Measurements from ENCODE around the gene TEAD2. TPM values are rescaled to one million over a fixed set of nuclear protein-coding genes. Genes with fewer than 3 reads are reported as not detected.
A peak's percentile ranks its signal among the peaks of the same experiment; 100 is the strongest.

The TEAD2 gene
- total RNA-seq, 3 donors from 2014 or later (not counting 1 experiment from before 2014, with no cell fraction given), result not detected

GRCh38 chr19:49324801-49325576 lies 37.2 kb downstream of the TEAD2 start, which contains the start of gene SLC6A16:
SLC6A16 (minus strand) TSS chr19:49325191; CDS start chr19:49311347, 13,844 bp downstream.
- Histone ChIP-seq H3K27me3 (ENCODE audit: control insufficient read depth, insufficient read depth, low read length) (no peaks in the 10 kb centered on the region), H3K27ac (ENCODE audit: low read length) (peak within 1 kb of the TSS; percentile 47), H3K4me1 (ENCODE audit: control insufficient read depth, insufficient read depth, low read length) (peaks cover 12% of the 10 kb centered on the region), H3K9me3 (ENCODE audit: control insufficient read depth, insufficient read depth, low read length) (no peaks in the 10 kb centered on the region), H3K36me3 (ENCODE audit: control insufficient read depth, insufficient read depth, low read length) (peaks cover 2% of the 10 kb centered on the region), H3K4me3 (ENCODE audit: low read length) (no peak within 1 kb of the TSS)
- no peaks in the 10 kb centered on the region for H3K9me3 Mint-ChIP-seq
- DNase-seq, result no peak
- no peak within 1 kb of the TSS for H3K4me3 Mint-ChIP-seq
- no peaks in the 10 kb centered on the region for H3K27me3 Mint-ChIP-seq (ENCODE audit: low read depth in 2 of 2)
- peaks cover 16 to 21% of the 10 kb centered on the region in 2 donors for H3K4me1 Mint-ChIP-seq
- intact Hi-C loops (cut with micrococcal nuclease), result no loop called here
- ATAC-seq, result no peak
- H3K36me3 Mint-ChIP-seq, result peaks cover 1% of the 10 kb centered on the region
- no peak within 1 kb of the TSS for H3K27ac Mint-ChIP-seq
- no peak for TF ChIP-seq CTCF (IDR thresholded peaks at IDR 0.05)
- 82% methylated on average over 35 of the region's 38 CpGs for WGBS (ENCODE audit: insufficient coverage)

- Mint-ChIP-seq H3K9me3 (no peaks in the 10 kb centered on the region), H3K4me3 (no peak overlapping the region), H3K27me3 (ENCODE audit: low read depth in 2 of 2) (no peaks in the 10 kb centered on the region), H3K36me3 (peaks cover 13% of the 10 kb centered on the region), H3K27ac (no peak overlapping the region), H3K4me1 (peaks cover 6% of the 10 kb centered on the region in 2 donors)
- no peaks in the 10 kb centered on the region for H3K4me1 ChIP-seq (ENCODE audit: control insufficient read depth, insufficient read depth, low read length)
- H3K9me3 ChIP-seq (ENCODE audit: control insufficient read depth, insufficient read depth, low read length), result peaks cover 7% of the 10 kb centered on the region
- H3K27me3 ChIP-seq (ENCODE audit: control insufficient read depth, insufficient read depth, low read length), result no peaks in the 10 kb centered on the region
- intact Hi-C loops (cut with micrococcal nuclease), result no loop called here
- no peak overlapping the region for H3K4me3 ChIP-seq (ENCODE audit: low read length)
- ATAC-seq (no peak), DNase-seq (no peak)
- TF ChIP-seq CTCF (IDR thresholded peaks at IDR 0.05), result no peak
- H3K27ac ChIP-seq (ENCODE audit: low read length), result no peak overlapping the region
- peaks cover 4% of the 10 kb centered on the region for H3K36me3 ChIP-seq (ENCODE audit: control insufficient read depth, insufficient read depth, low read length)
Measured at GRCh38 chr19:49318296-49318695, 43.9 kb downstream of the TEAD2 start.

DNA sequence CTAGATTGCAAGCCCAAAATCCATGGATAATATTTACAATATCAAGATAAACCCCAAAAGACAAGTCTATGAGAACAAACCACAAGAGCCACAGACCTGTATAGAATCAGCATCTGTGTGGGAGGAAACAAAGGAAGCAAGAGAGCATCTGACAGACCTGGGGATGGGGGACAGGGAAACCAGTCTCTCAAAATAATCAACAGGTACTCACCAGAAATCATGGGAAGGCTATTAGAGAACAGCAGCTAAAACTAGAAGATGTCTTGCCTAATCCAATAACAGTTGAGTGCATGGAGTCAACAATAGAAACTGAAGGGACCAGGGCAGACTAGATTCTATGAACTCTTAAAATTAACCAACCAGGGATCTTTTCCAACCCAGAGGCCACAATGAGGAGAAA lies 45.9 kb downstream of the TEAD2 start:
- intact Hi-C loops (cut with micrococcal nuclease), result no loop called here
- DNase-seq (no peak), ATAC-seq (no peak)
- Mint-ChIP-seq H3K9me3 (no peaks in the 10 kb centered on the region), H3K27me3 (ENCODE audit: low read depth in 2 of 2) (no peaks in the 10 kb centered on the region), H3K4me3 (no peak overlapping the region), H3K27ac (no peak overlapping the region), H3K36me3 (peaks cover 13% of the 10 kb centered on the region), H3K4me1 (peaks cover 6% of the 10 kb centered on the region in 2 donors)
- Histone ChIP-seq H3K27ac (ENCODE audit: low read length) (no peak overlapping the region), H3K27me3 (ENCODE audit: control insufficient read depth, insufficient read depth, low read length) (no peaks in the 10 kb centered on the region), H3K4me3 (ENCODE audit: low read length) (no peak overlapping the region), H3K36me3 (ENCODE audit: control insufficient read depth, insufficient read depth, low read length) (peaks cover 4% of the 10 kb centered on the region), H3K4me1 (ENCODE audit: control insufficient read depth, insufficient read depth, low read length) (no peaks in the 10 kb centered on the region), H3K9me3 (ENCODE audit: control insufficient read depth, insufficient read depth, low read length) (peaks cover 7% of the 10 kb centered on the region)
- TF ChIP-seq CTCF (IDR thresholded peaks at IDR 0.05), result no peak

GRCh38 chr19:49315111-49315510 lies 47.1 kb downstream of the TEAD2 start:
- 93% methylated on average over 1 of the region's 1 CpG for WGBS (ENCODE audit: insufficient coverage)
- Histone ChIP-seq H3K4me1 (ENCODE audit: control insufficient read depth, insufficient read depth, low read length) (peaks cover 3% of the 10 kb centered on the region), H3K27me3 (ENCODE audit: control insufficient read depth, insufficient read depth, low read length) (no peaks in the 10 kb centered on the region), H3K4me3 (ENCODE audit: low read length) (no peak overlapping the region), H3K9me3 (ENCODE audit: control insufficient read depth, insufficient read depth, low read length) (peaks cover 7% of the 10 kb centered on the region), H3K27ac (ENCODE audit: low read length) (no peak overlapping the region), H3K36me3 (ENCODE audit: control insufficient read depth, insufficient read depth, low read length) (peaks cover 16% of the 10 kb centered on the region)
- DNase-seq (no peak), ATAC-seq (no peak)
- Mint-ChIP-seq H3K9me3 (no peaks in the 10 kb centered on the region), H3K27ac (no peak overlapping the region), H3K4me1 (peaks cover 6% of the 10 kb centered on the region in 2 donors), H3K36me3 (peaks cover 13% of the 10 kb centered on the region), H3K4me3 (no peak overlapping the region), H3K27me3 (ENCODE audit: low read depth in 2 of 2) (no peaks in the 10 kb centered on the region)
- intact Hi-C loops (cut with micrococcal nuclease), result no loop called here
- no peak for TF ChIP-seq CTCF (IDR thresholded peaks at IDR 0.05)

Data from natural killer cell (primary cell).